ENCODE data around the gene PTPRJ. TPM values are rescaled to one million over a fixed set of nuclear protein-coding genes. Genes with fewer than 3 reads are reported as not detected.

Gene PTPRJ
- total and polyA plus RNA-seq, 9 of the 15 experiments (the other 6 are each of a cell fraction or from before 2014, with no cell fraction given) = 0.56 to 10.7 (median 4.8) TPM

DNA sequence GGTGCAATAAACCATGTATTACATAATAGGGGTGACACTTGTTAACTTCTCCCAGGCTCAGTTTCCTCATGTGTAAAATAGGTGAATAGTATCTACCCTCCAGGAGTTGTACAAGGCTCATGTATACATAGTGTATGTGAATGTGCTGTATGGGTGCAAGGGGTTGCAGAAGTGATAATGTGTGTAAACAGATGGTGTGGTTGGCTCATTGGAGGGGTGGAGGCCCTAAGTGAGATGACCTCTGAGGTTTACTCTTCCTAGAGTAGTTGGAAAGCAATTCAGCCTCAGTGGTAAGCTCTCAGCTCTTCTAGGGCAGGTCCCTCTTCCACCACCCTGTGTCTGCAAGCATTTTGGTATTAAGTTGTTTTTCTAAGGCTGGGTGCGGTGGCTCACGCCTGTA is 102.4 kb downstream of the PTPRJ start:
- H3K9ac ChIP-seq (ENCODE audit: insufficient read depth in 1 of 2, low read depth in 2 of 2, low read length in 2 of 2) = no peak overlapping the region
- whole genome bisulfite sequencing (ENCODE audit: insufficient coverage, low coverage, missing lambda C conversion rate) = 78% methylated on average over 2 of the region's 2 CpGs
- ATAC-seq (no peak), FAIRE-seq (no peak), DNase-seq (ENCODE audit: extremely low read depth in 1 of 4, low spot score in 3 of 4) (no peak)
- no peak overlapping the region for H2AFZ ChIP-seq (ENCODE audit: low read depth, low read length)
- BruUV-seq (replicated peaks) = no TSS peak
- H3K27ac ChIP-seq (ENCODE audit: extremely low read depth, low read depth, low read length) = no peak overlapping the region
- in situ Hi-C loops (cut with MboI) (no loop called here), intact Hi-C loops (cut with micrococcal nuclease) (no loop called here)
- no peak overlapping the region for H3K4me2 ChIP-seq (ENCODE audit: insufficient read depth, low read length)
- ChIA-PET CTCF (ENCODE audit: low intra/inter-chr PET ratio) (interaction anchor here (0.6 kb wide), 1 partner anchor 21 kb away, joined by 4 read pairs; no protein-coding TSS in a partner anchor), POLR2A (interaction anchor here (1.4 kb wide), 1 partner anchor 17 kb away, joined by 3 read pairs; no protein-coding TSS in a partner anchor)
- no peak overlapping the region for H3K4me3 ChIP-seq
- TF ChIP-seq MXI1 (IDR thresholded peaks at IDR 0.05; ENCODE audit: low read depth, low read length) = no peak
- TF ChIP-seq, protein P1, sequence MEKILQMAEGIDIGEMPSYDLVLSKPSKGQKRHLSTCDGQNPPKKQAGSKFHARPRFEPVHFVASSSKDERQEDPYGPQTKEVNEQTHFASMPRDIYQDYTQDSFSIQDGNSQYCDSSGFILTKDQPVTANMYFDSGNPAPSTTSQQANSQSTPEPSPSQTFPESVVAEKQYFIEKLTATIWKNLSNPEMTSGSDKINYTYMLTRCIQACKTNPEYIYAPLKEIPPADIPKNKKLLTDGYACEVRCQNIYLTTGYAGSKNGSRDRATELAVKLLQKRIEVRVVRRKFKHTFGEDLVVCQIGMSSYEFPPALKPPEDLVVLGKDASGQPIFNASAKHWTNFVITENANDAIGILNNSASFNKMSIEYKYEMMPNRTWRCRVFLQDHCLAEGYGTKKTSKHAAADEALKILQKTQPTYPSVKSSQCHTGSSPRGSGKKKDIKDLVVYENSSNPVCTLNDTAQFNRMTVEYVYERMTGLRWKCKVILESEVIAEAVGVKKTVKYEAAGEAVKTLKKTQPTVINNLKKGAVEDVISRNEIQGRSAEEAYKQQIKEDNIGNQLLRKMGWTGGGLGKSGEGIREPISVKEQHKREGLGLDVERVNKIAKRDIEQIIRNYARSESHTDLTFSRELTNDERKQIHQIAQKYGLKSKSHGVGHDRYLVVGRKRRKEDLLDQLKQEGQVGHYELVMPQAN (IDR thresholded peaks at IDR 0.05; ENCODE audit: borderline replicate concordance) = no peak
- no peak for TF ChIP-seq HNRNPH1 (optimal IDR thresholded peaks at IDR 0.05; ENCODE audit: low read depth, low read length)
- TF ChIP-seq ZNF561 (CRISPR knock-in tag; conservative IDR thresholded peaks at IDR 0.05) = no peak
- TF ChIP-seq, protein P2, sequence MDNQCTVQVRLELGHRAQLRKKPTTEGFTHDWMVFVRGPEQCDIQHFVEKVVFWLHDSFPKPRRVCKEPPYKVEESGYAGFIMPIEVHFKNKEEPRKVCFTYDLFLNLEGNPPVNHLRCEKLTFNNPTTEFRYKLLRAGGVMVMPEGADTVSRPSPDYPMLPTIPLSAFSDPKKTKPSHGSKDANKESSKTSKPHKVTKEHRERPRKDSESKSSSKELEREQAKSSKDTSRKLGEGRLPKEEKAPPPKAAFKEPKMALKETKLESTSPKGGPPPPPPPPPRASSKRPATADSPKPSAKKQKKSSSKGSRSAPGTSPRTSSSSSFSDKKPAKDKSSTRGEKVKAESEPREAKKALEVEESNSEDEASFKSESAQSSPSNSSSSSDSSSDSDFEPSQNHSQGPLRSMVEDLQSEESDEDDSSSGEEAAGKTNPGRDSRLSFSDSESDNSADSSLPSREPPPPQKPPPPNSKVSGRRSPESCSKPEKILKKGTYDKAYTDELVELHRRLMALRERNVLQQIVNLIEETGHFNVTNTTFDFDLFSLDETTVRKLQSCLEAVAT (IDR thresholded peaks at IDR 0.05) = no peak
- TF ChIP-seq KLF16 (IDR thresholded peaks at IDR 0.05) = no peak
- no peak for TF ChIP-seq BCOR (IDR thresholded peaks at IDR 0.05)
- no peak for TF ChIP-seq ZNF408 (CRISPR knock-in tag; IDR thresholded peaks at IDR 0.05; ENCODE audit: low read depth)
- no peak for TF ChIP-seq SNRNP70 (optimal IDR thresholded peaks at IDR 0.05; ENCODE audit: low read depth, low read length)
- no peak for TF ChIP-seq ZNF12 (CRISPR knock-in tag; IDR thresholded peaks at IDR 0.05)
- no peak for TF ChIP-seq ZKSCAN8 (CRISPR knock-in tag; IDR thresholded peaks at IDR 0.05)
- TF ChIP-seq, protein P3, sequence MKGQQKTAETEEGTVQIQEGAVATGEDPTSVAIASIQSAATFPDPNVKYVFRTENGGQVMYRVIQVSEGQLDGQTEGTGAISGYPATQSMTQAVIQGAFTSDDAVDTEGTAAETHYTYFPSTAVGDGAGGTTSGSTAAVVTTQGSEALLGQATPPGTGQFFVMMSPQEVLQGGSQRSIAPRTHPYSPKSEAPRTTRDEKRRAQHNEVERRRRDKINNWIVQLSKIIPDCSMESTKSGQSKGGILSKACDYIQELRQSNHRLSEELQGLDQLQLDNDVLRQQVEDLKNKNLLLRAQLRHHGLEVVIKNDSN (CRISPR knock-in tag; IDR thresholded peaks at IDR 0.05) = no peak
- no peaks in the 10 kb centered on the region; the same call in 1 of the 2 replicates for H4K20me1 ChIP-seq (replicated peaks; ENCODE audit: control insufficient read depth, insufficient read depth, low read length)
- H3K9me1 ChIP-seq (ENCODE audit: control insufficient read depth, insufficient read depth, low read length) = no peaks in the 10 kb centered on the region
- no peaks in the 10 kb centered on the region for H3K79me2 ChIP-seq (ENCODE audit: control insufficient read depth, insufficient read depth, low read length)
- no peaks in the 10 kb centered on the region for H3K9me3 ChIP-seq (replicated peaks; ENCODE audit: control insufficient read depth, insufficient read depth, low read depth, low read length)
- no peaks in the 10 kb centered on the region for H3K27me3 ChIP-seq (ENCODE audit: control insufficient read depth in 2 of 2, insufficient read depth in 2 of 2, low read length in 2 of 2)
- peaks cover 0 to 3% of the 10 kb centered on the region in 2 experiments; a peak in 1 of 5 replicates for H3K4me1 ChIP-seq (replicated peaks in 1 of 2; ENCODE audit: control insufficient read depth in 2 of 2, insufficient read depth in 2 of 2, low read length in 2 of 2)
- no peaks in the 10 kb centered on the region for H3K36me3 ChIP-seq (ENCODE audit: control insufficient read depth, insufficient read depth, low read length)

Data from K562 (cell line).